Activated gamma-delta T cell (primary cell): Measurements from ENCODE around the gene MYL7.
"Not testable (repeated sequence)": the region's sequence is repeated elsewhere in the genome, so short reads cannot be mapped to it uniquely, and the experiment has no call there.

Experiments used
- DNase-seq: peaks from one replicate; lab custom pipeline; 2025; lab: John Stamatoyannopoulos, UW
- total RNA-seq, 2 donors: gene quantifications; one replicate each; lab custom pipeline; 2026; lab: John Stamatoyannopoulos, UW

The MYL7 gene, protein sequence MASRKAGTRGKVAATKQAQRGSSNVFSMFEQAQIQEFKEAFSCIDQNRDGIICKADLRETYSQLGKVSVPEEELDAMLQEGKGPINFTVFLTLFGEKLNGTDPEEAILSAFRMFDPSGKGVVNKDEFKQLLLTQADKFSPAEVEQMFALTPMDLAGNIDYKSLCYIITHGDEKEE
- 0 to 0.05 reads per million in 2 donors for total RNA-seq

DNA sequence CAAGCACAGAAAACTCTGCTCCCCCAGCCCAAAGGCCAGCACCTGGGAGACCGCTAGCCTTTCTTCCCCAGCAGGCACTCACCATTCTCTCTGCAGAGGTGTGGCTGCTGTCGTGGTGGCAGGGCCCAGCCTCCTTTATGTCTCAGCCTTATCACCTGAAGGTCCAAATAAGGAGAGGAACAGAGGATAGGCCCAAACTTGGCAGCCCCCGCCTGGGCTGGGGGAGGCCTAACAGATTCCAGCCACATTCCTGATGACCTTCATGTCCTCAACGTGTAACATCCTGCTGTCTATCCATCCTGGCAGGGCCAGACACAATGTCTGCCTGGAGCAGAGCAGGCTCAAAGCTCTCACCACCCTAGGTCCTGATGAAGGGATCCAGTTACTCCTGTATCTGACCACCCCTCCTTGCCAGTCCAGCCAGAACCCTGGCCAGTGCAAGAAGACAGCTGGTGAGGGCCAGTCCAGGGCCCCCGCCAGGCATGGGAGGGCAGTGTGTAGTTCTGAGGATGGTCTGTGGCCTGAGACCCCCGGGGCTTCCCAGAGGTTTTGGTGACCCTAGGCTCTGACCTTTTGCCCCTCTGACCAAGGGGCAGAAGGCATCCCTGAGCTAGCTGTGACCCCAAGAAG is at the start of gene MYL7:
Gene MYL7 (minus strand): TSS at position 112 of the 630 bp plus-strand sequence. CDS start 27 bp downstream, at position 85.
- no peak for DNase-seq

DNA sequence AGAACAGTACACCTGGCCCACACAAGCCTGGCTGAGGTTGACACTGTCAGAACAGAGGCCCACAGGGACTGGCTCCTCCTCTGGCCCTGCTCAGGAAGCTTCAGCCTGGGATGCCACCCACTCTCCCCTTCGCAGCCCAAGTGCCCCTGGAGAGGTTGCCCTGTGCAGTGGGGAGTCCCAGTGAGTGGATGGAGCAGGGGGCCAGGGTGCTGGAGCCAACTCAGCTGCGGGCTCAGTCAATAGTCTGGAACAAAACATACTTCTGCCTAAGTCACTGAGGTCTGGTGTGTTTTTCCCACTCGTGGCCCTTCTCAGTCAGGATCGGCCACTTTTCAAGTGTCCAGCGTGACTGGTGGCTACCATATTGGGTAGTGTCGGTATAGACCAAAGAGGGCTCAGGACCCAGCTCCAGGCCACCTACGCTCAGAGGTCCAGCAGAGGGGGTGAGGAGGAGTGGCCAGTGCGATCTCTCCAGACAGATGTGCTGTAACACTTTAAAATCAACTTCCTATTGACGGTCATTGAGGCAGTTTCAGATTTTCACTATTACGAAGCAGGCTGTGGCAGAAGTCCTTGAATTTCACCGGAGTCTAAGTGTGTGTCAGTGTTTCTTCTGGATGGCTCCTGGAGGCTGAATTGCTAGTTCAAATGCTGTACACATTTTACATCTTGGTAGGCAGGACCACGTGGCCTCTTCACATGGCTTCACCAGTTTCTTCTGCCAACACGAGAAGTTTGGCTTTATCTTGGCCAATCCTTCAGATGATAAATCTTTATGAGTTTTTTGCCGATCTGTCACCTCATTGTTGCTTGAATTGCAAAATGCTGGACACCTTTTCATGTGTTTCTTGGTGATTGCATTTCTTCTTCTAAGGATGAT is 49.1 kb upstream of the MYL7 start:
- DNase-seq, result no peak

DNA sequence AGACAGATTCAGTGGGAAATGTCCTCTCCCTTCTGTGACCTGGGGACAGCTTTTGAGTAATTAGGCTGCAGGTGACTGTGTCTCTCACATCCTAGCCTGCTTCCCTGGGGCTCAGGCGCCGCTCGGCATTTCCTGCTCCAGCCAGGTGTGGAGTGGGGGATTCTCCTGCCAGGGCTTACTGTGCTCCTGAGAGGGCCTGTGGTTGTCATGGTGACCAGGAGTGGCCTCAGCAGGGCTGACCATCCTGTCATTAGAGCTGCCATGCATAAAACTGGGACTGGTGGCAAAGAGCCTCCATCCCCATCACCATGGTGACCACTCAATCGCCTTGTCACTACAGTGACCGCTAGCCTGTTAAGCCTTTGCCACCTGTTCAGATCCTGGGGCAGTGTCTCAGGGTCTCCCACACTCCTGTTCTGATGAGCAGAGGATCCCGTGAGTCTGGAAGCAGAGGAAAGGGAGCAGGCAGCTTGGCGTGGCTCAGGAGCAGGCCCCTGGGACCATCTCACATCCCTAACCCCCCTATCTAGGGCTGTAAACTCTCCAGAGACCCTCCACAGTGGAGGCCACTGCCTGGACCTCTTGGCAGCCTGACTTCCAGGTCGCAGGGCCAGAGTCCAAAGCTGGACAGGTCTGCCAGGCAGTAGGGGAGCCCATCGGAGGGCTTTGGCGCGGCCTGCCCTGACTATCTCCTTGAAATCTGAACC is 48.3 kb upstream of the MYL7 start, which contains the start of gene GCK:
Gene GCK (minus strand): TSS at position 154 of the 707 bp plus-strand sequence. CDS start 486 bp downstream, outside the sequence.
- DNase-seq, result no peak

DNA sequence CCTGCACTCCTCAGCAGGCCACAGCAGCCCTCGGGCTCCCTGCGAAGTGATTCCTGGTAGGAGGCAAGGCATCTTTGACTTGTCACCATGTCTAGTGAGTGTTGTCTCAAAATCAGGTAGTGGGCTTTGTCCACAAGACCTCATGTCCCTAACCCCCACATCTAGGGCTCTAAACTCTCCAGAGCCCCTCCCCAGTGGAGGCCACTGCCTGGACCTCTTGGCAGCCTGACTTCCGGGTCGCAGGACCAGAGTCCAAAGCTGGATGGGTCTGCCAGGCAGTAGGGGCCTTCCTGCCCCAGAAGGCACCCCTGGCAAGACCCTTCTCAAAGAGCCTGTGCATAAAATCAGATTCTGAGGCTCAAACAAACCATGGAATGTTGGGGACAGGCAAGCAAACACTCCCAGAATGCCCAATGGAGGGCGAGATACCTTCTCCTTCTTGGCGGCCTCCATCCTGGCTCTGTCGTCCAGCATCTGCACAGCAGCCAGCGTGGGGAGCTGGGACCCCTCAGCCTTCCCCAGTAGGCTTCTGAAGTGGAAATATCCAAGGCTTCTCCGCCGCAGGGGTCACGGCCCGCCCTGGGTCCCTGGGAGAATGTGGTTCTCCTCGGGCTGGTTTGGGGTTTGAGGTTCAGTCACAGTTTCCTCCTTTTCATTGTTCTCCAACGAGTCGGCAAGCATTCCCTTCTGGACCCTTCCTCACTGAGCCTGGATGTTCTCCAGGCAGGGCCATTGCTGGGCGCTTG is 47.5 kb upstream of the MYL7 start:
- DNase-seq, result no peak

DNA sequence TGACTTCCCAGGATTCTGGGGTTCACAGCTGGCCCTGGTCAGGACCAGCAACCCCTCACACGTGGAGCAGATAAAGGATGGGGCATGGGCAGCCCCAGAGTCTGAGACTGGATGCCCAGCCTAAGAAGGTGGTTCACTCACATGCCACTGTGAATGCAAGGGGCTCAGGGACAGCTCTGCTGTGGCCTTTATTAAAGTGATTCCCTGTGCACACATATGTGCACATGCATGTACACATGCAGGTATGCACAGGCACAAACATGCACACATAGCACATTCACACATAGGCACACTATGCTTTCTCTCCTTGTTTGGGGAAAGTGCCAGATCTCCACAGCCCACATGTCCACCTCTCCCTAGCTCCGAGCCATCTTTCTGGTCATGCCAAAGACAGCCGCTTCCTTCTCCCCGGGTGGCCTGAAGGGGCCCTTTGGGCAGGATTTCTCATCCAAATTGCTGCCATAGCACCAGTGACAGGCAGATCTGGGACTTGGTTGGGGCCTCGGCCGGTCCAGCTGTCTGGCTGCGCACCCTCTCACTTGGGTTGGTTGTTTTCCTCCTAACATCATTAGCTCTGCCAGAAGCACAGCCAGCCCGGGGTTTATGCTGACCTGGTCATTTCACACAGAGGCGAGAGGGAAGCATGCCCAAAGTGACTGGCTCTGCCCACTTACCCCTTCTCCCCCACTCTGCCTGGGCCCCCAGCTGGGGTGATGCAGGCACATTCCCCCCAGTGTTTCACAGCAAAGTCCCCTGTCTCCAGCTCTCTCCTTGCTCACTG is 46.7 kb upstream of the MYL7 start:
- no peak for DNase-seq

DNA sequence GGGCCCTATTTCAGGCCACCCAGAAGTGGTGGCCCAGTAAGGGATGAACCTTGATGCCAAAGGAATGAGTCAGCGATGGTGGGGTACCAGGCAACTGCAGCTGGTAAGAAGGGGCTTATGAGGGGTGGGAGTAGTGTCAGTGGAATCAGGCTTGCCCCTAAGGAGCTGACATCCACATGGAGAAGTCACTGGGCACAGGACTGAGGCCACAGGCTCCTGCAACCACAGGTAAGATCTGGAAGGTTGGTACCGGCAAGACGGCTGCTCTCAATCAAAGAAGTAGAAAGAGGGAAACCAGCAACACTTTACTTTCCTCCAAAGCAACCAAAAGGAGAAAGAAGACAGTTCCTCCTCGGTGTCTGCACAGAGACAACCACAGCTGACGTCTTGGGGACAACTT is 45.6 kb upstream of the MYL7 start:
- DNase-seq, result no peak

DNA sequence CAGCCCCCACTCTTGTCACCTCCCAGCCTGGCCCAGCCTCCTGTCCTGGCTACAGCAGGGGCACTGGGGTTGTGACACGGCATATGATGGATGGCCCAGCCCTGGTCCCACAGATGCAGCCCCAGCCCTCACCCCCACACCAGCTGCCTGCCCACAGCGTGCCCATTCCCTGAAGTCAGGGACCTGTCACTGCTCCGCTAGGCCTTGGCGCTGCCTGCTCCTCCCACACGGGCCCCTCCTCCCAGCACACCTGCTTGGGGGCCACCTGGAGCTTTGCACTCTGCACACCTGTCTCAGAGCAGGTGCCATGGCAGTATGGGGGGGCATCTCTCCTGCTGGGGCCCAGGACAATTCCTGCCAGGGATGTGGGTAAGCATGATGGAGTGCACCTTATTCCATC is 44.6 kb upstream of the MYL7 start:
- no peak for DNase-seq

DNA sequence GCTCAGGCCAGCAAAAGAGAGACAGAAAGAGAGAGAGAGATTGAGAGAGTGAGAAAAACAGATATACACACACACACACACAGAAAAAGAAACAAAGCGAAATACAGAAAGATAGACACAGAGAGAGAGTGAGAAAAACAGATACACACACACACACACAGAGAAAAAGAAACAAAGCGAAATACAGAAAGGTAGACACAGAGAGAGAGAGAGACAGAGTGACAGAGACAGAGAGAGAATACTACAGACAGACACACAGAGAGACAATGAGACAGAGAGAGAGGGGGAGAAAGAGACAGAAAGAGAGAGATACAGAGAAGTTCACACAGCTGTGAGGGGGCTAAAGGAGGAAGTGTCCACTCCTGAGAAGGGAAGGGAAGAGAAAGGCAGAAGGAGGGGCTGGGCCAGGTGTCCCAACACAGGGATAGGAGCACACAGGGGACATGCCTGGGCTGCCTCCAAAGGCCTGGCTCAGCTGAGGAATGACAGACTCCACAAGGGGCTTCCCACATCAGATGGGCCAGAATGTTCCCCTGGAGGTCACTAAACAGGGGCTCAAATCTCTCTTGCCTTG is 43.8 kb upstream of the MYL7 start:
- no peak for DNase-seq

DNA sequence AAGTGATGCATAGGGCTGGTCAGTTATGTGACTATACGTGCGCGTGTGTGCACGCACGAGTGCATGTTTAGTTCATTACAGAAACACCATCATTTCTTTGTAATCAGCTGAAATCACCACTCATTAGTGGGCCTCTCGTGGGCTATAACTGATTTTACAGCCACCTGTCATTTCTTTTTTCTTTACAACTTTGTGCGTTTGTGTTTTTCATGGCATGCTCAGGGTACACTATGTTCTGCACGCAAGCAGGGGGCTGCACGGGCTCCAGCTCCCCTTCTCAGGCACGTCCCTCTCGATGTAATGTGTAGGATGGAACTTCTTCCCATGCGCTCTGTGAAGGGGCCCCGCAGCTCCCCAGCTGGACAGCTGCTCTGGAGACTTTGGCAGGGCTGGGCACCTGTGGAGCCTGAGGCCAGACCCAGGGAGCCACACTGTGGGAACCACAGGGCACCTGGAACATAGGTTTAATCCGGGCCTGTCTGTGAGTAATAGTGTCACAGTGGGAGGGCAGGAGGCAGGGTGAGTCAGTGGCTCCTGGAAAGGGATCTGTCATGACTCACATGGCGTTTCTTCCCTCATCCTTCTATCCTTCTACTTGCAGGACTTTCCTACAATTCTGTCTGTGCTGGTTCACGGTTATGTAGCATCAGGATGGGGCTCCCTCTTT is 43.2 kb upstream of the MYL7 start:
- no peak for DNase-seq

DNA sequence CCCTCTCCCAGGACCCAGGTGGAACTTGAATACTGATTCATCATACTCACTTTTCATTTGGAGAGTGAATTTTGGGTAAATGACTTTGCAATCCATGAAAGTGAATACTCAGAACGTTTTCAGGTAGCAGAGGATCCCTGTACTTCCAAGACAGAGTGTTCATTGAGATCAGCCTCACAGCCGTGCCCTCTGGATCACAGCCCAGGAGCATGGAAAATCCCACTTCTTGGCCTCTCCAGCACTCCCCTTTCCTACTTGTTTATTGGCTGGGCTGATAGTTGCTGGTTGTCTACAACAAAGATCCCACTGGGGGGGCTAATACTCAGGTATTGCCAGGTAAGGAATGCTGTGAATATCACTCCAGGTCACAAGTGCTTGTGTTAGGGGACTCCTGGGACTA is 42.3 kb upstream of the MYL7 start:
- DNase-seq, result no peak

DNA sequence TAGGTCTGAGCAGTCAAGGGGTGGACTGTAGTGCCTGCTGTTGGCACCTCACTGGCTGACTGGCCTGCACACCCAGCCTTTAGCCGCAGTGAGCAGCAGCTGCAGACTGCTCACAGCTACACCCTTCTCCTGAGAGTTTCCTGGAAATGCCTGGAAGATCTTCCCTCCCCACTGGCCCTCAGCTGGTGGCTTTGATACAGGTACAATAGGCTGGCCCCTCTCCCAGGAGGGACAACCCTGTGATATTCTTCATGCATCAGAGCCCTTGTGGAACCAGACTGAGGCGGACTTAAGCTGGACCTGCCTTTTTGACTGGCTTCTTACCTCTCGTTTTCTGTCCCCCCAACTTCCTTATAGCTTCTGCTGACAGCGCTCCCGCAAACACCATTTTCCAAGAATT is 41.7 kb upstream of the MYL7 start:
- DNase-seq, result no peak

DNA sequence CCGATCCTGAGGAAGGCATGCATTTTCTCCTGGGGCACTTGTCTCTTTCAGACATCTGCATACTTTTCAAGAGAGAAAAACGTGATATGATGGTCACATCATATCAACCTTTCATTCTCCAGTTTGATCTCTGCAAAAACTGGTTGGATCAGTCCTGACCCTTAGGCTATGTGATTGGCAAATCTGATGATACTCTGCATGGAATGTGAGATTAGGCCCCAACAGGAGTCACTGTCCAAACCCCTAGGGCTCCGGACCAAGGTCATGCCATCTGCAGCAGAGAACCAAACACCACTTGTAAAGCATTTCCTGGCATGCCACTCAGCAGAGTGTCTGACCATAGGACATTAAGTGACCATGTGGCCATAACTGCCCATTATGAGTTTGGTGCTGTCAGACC is 39.5 kb upstream of the MYL7 start:
- DNase-seq, result no peak

DNA sequence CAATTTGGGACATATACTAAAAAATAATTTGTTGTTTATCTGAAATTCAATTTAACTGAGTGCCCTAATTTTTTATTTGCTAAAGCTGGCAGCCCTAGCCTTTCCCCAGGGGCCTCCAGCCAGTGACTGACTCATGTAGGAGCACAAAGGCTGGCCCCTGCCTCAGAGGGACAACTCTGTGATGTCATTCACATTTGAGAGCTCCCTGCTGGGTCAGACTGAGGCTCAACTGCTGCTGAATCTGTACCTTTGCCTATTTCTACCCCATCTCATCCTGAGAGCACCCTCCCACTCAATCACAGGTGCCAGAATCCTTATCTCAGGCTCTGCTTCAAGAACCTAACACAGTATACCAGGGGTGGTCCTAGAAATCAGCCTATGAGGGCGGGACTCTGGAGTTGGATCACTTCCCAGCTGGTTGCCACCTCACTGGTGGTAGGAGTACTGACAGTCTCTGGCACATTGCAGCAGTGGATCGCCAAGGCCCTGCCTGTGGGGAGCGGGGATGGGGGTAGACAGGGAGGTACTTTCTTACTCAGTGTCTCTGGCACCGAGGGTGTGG is 36.5 kb upstream of the MYL7 start:
- DNase-seq, result no peak

DNA sequence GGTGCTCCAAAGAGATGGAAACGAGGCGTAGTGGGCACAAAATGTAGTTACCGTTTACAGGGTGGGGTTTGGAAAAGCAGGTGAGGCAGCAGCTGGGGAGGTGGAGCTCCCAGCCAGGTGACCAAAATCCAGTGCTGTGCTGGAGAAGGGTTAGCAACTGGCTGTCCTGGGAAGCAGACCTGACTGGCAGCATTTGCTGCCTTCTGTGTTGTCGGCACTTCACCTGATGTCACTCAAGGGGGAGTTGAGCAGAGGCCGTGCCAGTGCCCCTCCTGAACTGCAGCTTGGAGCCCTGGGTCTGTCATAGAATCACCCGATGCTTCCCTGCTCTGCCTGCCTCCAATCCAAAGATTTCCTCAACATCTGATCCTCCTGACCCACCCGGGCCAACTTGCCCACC is 35.4 kb upstream of the MYL7 start:
- no peak for DNase-seq

DNA sequence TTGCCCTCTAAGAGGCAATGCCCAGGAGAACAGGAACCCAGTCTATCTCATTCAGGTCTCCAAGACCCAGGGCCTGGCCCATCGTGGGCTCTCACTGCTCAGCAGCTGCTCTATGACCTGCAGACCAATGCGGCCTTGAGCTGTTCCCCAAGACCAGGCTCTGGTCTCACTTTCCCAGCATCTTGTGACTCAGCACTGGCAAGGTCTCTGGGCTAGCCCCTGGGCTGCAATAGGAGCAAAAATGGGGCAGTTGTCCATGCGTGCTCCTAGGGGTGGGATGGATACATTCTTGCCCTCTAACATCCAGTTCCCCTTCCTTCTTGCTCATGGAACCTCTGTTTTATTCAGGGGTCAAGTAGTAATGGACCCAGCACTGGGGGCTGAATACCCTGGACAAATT is 34.6 kb upstream of the MYL7 start:
- no peak for DNase-seq

DNA sequence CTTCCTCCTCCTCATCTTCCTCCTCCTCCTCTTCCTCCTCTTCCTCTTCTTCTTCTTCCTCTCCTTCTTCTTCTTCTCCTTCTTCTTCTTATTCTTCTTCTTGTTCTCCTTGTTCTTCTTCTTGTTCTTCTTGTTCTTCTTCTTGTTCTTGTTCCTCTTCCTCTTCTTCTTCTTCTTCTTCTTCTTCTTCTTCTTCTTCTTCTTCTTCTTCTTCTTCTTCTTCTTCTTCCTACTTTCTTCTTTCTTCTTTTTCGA is 33.5 kb upstream of the MYL7 start:
- not testable (repeated sequence) for DNase-seq

DNA sequence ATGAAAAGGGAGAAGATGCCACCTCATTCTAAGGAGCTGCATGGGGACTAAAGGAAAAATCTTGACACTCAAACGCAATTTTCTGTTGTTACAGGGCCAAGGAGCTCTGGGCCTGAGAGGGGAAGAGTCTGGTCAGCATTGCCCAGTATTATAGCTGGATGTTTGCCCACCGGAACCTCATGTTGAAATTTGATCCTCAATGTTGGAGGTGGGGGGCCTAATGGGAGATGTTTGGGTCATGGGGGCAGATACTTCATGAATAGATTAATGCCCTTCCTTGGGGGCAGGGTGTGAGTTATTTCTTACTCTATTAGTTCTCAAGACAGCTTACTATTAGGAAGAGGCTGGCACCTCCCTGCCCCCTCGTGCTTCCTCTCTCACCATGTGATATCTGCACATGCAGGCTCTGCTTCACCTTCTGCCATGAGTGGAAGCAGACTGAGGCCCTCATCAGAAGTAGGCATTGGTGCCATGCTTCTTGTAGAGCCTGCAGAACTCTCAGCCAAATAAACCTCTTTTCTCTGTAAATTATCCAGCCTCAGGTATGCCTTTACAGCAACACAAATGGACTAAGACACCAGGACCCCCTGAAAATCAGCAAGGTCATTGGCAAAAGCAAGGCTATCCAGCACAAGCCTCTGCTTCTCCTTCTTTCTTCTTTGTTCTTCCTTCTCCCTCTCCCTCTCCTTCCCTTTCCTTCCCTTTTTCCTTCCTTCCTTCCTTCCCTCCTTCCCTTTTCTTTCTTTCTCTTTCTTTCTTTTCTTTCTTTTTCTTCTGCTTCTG is 33.0 kb upstream of the MYL7 start:
- no peak for DNase-seq

DNA sequence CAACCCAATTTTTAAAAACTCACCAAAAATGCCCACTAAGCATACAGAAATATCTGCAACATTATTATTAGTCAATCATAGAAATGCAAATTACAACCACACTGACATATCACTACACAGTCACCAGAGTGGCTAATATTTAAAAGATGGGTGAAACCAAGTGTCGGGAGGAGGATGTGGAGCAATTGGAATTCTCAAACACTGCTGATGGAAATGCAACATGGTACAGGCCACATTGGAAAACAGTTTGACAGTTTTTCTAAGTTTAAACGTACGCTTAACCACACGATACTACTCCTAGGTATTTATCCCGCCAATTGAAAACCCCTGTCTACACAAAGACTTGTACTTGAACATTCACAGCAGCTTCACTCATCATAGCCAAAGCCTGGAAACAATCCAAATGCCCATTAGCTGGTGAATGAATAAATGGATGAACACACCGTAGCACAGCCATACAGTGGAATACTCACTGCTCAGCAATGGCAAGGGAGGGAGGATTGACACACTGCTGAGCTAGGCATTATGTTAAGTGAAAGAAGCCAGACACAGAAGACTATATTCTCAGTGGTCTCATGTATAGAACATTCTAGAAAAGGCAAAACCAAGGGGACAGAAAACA is 31.8 kb upstream of the MYL7 start:
- no peak for DNase-seq

DNA sequence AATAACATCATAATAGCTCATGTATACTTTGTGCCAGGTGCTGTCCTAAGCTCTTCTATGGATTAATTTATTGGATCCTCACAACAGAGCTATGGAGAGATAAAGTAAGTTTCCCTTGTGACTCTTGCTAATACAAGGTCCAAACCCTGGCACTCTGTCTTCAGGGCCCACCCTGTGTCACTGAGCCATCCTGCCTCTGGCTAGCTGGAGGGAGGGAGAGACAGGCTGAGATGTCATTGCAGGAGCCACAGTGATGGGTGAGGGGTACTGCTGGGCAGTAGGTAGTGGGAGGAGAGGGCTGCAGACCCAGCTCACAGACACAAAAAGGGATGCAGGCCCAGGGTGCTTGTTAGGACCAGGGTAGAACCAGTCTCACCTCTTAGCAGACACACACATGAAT is 31.2 kb upstream of the MYL7 start:
- no peak for DNase-seq
